Measurements from ENCODE around the gene STK32B. TPM values are rescaled to one million over a fixed set of nuclear protein-coding genes. Genes with fewer than 3 reads are reported as not detected.

The STK32B gene
- total and polyA plus RNA-seq, 8 donors: 0.55 to 6.6 (median 1.6) TPM

DNA sequence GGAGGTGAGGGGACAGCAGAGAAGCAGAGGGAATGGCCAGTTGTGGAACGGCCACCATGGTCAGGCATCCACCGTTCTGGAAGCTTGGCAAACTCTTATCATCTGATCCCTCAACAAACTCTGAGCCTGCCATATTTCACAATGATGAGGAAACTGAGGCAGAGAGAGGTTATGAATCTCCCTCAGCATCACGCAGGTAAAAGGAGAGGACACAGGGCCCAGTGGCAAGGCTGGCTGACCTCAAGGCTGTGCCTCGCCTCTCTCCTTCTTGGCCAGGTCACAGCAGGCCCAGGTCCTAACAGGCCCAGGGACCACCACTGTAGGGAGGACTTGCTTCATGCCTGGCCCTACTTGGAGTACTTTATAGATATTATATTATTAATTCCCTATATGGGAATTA, 414.2 kb downstream of the STK32B start:
- Histone ChIP-seq H3K27me3 (no peaks in the 10 kb centered on the region), H3K9me3 (no peaks in the 10 kb centered on the region), H3K36me3 (no peaks in the 10 kb centered on the region), H3K4me1 (no peaks in the 10 kb centered on the region), H3K4me3 (no peak overlapping the region), H3K27ac (no peak overlapping the region)
- TF ChIP-seq, protein P1, sequence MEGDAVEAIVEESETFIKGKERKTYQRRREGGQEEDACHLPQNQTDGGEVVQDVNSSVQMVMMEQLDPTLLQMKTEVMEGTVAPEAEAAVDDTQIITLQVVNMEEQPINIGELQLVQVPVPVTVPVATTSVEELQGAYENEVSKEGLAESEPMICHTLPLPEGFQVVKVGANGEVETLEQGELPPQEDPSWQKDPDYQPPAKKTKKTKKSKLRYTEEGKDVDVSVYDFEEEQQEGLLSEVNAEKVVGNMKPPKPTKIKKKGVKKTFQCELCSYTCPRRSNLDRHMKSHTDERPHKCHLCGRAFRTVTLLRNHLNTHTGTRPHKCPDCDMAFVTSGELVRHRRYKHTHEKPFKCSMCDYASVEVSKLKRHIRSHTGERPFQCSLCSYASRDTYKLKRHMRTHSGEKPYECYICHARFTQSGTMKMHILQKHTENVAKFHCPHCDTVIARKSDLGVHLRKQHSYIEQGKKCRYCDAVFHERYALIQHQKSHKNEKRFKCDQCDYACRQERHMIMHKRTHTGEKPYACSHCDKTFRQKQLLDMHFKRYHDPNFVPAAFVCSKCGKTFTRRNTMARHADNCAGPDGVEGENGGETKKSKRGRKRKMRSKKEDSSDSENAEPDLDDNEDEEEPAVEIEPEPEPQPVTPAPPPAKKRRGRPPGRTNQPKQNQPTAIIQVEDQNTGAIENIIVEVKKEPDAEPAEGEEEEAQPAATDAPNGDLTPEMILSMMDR (IDR thresholded peaks at IDR 0.05): no peak
- no peak for FAIRE-seq
- no peak for DNase-seq
- ATAC-seq: no peak
- 81 to 86% methylated on average over 4 of the region's 4 CpGs for WGBS, 2 donors
- intact Hi-C loops (cut with DNase I): no loop called here

DNA sequence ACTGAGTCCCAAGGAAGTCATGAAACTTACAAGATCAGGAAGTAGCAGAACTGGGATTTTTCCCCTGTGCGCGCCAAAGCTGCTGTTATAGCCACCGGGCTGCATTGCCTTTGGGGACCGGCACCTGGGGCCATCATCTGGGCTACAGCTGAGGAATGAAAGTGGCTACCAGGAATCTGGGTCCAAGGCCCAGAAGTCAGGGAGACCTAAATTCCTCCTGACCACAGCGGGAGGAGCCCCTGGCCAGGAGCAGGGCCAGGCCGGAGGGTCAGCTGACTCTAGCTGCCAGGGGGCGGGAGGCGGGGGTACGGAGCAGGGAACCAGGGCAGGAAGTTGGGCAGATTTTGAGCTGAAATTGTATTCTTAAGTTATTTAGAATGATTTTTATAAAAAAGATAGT, 414.7 kb downstream of the STK32B start:
- ATAC-seq: no peak
- TF ChIP-seq, protein P1 (IDR thresholded peaks at IDR 0.05): no peak

DNA sequence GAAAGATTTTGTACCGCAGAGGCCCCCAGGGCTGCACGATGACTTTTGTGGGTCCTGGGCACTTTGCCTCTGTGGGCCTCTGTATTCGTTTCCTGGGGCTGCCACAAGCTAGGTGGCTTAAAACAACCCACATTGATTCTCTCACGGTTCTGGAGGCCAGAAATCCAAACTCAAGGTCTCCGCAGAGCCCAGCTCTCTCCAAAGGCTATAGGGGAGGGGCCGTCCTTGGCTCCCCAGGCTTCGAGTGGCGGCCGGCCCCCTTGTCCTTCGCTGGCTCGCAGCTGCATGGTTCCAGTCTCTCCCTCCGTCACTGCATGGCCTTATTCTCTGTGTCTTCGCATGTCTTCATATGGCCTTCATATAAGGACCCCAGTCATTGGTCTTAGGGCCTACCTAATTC, 415.8 kb downstream of the STK32B start:
- no peak for FAIRE-seq
- no peak overlapping the region for H3K27ac ChIP-seq
- ATAC-seq: no peak

More for the DNA sequence above, 414.7 kb downstream of the STK32B start:
- intact Hi-C loops (cut with DNase I): no loop called here
- Histone ChIP-seq H3K27ac (no peak overlapping the region), H3K27me3 (no peaks in the 10 kb centered on the region), H3K36me3 (no peaks in the 10 kb centered on the region), H3K9me3 (no peaks in the 10 kb centered on the region), H3K4me1 (no peaks in the 10 kb centered on the region), H3K4me3 (no peak overlapping the region)
- FAIRE-seq (no peak), DNase-seq (no peak)
- WGBS, 2 donors: 78% methylated on average over 9 of the region's 9 CpGs

DNA sequence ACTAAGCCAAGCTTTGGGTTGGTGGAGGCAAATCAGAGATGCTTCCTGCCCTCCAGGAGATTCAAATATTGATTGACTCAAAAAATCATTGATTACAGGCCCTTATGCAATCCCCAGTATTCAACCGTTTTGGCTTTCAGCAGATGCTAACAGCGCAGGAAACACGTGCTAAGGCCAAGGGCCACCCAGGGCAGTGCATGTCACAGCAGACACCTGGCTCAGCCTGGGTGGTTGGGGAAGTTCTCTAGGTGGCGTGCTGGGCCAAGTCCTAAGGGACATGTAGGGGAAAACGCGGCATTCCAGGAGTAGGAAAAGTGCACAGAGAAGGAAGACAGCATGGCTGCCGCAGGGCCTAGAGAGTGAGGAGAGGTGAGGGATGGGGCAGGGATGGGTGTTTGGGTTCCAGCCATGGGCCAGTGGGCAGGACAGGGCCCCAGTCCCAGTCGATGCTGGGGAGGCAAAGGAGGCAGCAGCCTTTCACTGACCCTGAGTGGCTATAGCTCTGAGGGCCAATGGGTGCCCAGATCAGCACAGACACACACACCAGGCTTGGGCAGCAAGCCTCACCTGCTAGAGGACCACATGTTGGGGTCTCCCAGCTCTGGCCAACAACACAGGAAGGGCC, 418.0 kb downstream of the STK32B start:
- no peaks in the 10 kb centered on the region for H3K27me3 ChIP-seq
- H3K36me3 ChIP-seq: no peaks in the 10 kb centered on the region
- TF ChIP-seq, protein P1 (IDR thresholded peaks at IDR 0.05): no peak
- no peak for FAIRE-seq
- H3K4me3 ChIP-seq: no peak overlapping the region
- 65 to 72% methylated on average over 8 of the region's 8 CpGs for WGBS, 2 donors
- H3K27ac ChIP-seq: no peak overlapping the region
- H3K4me1 ChIP-seq: no peaks in the 10 kb centered on the region
- intact Hi-C loops (cut with DNase I): no loop called here
- DNase-seq: no peak
- ATAC-seq: no peak
- H3K9me3 ChIP-seq: no peaks in the 10 kb centered on the region

More for the DNA sequence above, 415.8 kb downstream of the STK32B start:
- H3K4me3 ChIP-seq: no peak overlapping the region
- H3K36me3 ChIP-seq: no peaks in the 10 kb centered on the region
- H3K9me3 ChIP-seq: no peaks in the 10 kb centered on the region
- no peak for DNase-seq
- H3K4me1 ChIP-seq: no peaks in the 10 kb centered on the region
- WGBS, 2 donors: 60 to 71% methylated on average over 13 of the region's 13 CpGs
- TF ChIP-seq, protein P1 (IDR thresholded peaks at IDR 0.05): no peak
- intact Hi-C loops (cut with DNase I): no loop called here
- H3K27me3 ChIP-seq: no peaks in the 10 kb centered on the region

DNA sequence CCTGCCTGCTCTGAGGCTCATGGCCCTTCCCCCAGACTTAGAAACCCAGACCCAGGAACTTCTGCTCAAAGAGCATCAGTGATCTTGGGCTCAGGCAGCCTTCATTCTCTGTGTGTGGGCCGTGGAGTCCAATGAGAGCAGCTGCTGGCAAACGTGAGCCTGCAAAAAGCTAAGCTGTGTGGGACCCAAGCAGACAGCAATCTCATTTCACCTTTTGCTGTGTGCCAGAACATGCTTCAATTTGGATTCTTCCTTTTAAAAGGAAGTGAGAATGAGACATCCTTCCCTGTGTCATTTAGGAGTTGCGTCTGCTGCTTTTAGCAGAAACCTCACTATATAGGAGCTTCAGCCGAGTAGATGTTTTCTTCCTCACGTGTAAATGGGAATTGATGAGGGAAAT, 418.6 kb downstream of the STK32B start:
- 59 to 70% methylated on average over 5 of the region's 5 CpGs for whole genome bisulfite sequencing, 2 donors
- intact Hi-C loops (cut with DNase I): no loop called here

More for the DNA sequence above, 418.6 kb downstream of the STK32B start:
- TF ChIP-seq, protein P1 (IDR thresholded peaks at IDR 0.05): no peak
- ATAC-seq (no peak), DNase-seq (no peak), FAIRE-seq (no peak)
- Histone ChIP-seq H3K9me3 (no peaks in the 10 kb centered on the region), H3K4me1 (no peaks in the 10 kb centered on the region), H3K27me3 (no peaks in the 10 kb centered on the region), H3K27ac (no peak overlapping the region), H3K4me3 (no peak overlapping the region), H3K36me3 (no peaks in the 10 kb centered on the region)
